ENCODE results near the gene KIF2C.
"Not testable (repeated sequence)": the region's sequence is repeated elsewhere in the genome, so short reads cannot be mapped to it uniquely, and the experiment has no call there.

The KIF2C gene

DNA sequence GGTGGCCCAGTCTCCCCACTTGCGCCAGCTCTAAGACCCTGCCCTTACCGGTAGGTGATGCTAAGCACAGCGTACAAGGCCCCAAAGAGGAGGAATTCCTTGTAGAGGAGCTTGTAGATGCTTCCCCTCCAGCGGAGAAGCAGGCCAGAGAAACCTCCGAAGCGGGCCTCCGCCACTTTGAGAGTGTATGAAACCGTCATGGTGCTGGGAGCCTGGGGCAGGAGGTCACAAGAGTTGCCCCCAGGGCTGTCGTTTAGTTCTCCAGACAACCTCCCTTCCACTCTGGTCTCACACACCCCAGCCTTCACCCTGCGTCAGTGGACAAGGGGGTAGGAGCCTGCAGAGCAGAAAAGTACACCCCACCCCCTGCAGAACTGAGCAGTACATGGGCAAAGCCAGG lies 47.9 kb downstream of the KIF2C start:
- Histone ChIP-seq H3K36me3 (ENCODE audit: control insufficient read depth, insufficient read depth, low read length) (no peaks in the 10 kb centered on the region), H3K4me3 (ENCODE audit: low read depth, low read length) (no peak overlapping the region), H3K27me3 (ENCODE audit: control insufficient read depth, insufficient read depth, low read length) (no peaks in the 10 kb centered on the region), H3K27ac (no peak overlapping the region), H3K4me2 (ENCODE audit: low read length) (no peak overlapping the region), H3K9me3 (ENCODE audit: control insufficient read depth, low read length) (no peaks in the 10 kb centered on the region), H3K9ac (no peak overlapping the region), H2AFZ (no peak overlapping the region), H3K79me2 (no peaks in the 10 kb centered on the region), H3K4me1 (peaks cover 5% of the 10 kb centered on the region)
- TF ChIP-seq CTCF (IDR thresholded peaks at IDR 0.05) = no peak

DNA sequence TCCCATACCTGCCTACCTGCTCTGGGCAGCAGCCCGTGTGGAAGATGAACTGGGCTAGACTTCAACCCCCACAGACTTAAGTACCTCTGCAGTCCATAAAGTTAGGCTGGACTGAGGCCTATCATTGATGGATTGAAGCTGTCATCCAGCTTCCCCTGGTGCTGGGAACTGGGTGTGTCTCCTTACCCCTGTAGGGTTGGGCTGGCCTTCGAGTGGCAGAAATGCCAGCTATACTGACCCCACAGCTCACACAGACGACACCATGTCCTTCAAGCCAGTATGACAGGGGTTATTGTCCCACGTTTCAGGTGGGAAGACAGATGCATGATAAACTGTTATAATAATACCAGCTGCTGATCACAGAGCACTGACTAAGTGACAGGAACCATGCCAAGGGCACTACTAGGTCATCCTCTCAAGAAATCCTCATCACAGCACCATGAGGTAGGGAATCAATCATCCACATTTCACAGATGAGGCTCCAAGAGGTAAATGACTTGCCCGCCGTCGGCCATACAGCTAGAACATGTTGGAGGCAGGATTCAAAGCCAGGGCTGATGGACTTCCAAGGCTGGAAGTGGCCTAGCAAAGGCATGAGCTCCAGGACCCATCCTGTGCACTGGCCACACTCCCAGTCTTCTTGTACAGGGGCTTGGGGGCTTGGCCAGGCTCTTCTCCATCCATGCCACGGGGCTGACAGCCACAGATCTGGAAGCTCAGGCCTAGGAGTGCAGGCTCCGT lies 48.7 kb downstream of the KIF2C start, which contains the start of gene BEST4:
TSS of gene BEST4 (minus strand) at position 51 of the 741 bp plus-strand sequence. CDS start 465 bp downstream, outside the sequence.
- H3K4me2 ChIP-seq (ENCODE audit: low read length) = no peak within 1 kb of the TSS
- no peak within 1 kb of the TSS for H3K4me3 ChIP-seq (ENCODE audit: low read depth, low read length)
- H3K27me3 ChIP-seq (ENCODE audit: control insufficient read depth, insufficient read depth, low read length) = no peaks in the 10 kb centered on the region
- H3K9me3 ChIP-seq (ENCODE audit: control insufficient read depth, low read length) = no peaks in the 10 kb centered on the region
- TF ChIP-seq CTCF (IDR thresholded peaks at IDR 0.05) = no peak
- no peaks in the 10 kb centered on the region for H3K36me3 ChIP-seq (ENCODE audit: control insufficient read depth, insufficient read depth, low read length)
- no peak within 1 kb of the TSS for H3K9ac ChIP-seq
- H2AFZ ChIP-seq = no peak within 1 kb of the TSS
- H3K27ac ChIP-seq = no peak within 1 kb of the TSS
- peaks cover 5% of the 10 kb centered on the region for H3K4me1 ChIP-seq
- no peaks in the 10 kb centered on the region for H3K79me2 ChIP-seq

DNA sequence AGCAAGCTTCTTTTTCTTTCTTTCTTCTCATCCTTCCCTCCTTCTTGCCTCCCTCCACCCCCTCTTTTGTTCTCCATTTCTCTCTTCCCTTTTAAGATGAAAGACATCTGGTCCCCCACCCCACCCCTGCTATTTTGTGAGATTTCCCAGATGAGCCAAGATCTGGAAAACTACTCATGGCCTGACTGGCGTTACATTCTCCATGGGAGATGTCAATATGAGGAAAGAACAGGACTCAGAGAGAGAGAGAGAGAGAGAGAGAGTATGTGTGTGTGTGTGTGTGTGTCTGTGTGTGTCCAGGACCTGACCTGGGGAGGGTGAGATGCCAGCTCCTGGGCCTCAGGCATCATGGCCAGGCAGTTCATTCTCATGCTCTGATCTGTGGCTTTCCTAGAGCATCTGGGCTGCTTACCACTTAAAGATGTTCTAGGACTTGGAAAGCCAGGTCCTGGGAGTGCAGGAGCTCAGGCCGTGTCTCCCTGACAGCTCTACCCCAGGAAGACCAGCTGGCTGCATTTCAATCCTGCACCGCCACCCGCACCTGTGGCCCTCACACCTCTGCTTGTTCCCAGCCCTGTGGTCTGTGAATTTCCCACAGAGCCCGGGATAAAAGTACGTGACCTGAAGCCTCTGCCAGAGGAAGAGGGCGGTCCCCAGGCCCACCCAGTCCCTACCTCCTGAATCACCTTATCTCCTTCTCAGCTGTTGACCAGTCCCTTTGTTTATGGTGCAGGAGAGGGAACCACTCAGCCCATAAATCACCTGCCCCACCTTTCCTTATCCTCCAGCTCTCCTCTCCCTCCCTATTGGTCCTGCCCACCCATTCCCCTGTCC lies 51.5 kb downstream of the KIF2C start:
- Histone ChIP-seq H3K4me1 (no peaks in the 10 kb centered on the region), H3K79me2 (no peaks in the 10 kb centered on the region), H3K9ac (no peak overlapping the region), H3K4me2 (ENCODE audit: low read length) (no peak overlapping the region), H2AFZ (no peak overlapping the region), H3K27me3 (ENCODE audit: control insufficient read depth, insufficient read depth, low read length) (no peaks in the 10 kb centered on the region), H3K4me3 (ENCODE audit: low read depth, low read length) (no peak overlapping the region), H3K27ac (no peak overlapping the region), H3K36me3 (ENCODE audit: control insufficient read depth, insufficient read depth, low read length) (no peaks in the 10 kb centered on the region), H3K9me3 (ENCODE audit: control insufficient read depth, low read length) (no peaks in the 10 kb centered on the region)
- no peak for TF ChIP-seq CTCF (IDR thresholded peaks at IDR 0.05)

- Histone ChIP-seq H3K9me3 (ENCODE audit: control insufficient read depth, low read length) (no peaks in the 10 kb centered on the region), H3K79me2 (no peaks in the 10 kb centered on the region), H3K27ac (no peak overlapping the region), H3K4me1 (no peaks in the 10 kb centered on the region), H3K4me3 (ENCODE audit: low read depth, low read length) (no peak overlapping the region), H3K36me3 (ENCODE audit: control insufficient read depth, insufficient read depth, low read length) (no peaks in the 10 kb centered on the region), H3K27me3 (ENCODE audit: control insufficient read depth, insufficient read depth, low read length) (no peaks in the 10 kb centered on the region), H3K9ac (no peak overlapping the region), H3K4me2 (ENCODE audit: low read length) (no peak overlapping the region), H2AFZ (no peak overlapping the region)
- TF ChIP-seq CTCF (IDR thresholded peaks at IDR 0.05) = no peak
Observed at GRCh38 chr1:44792736-44793502, 53.3 kb downstream of the KIF2C start.

DNA sequence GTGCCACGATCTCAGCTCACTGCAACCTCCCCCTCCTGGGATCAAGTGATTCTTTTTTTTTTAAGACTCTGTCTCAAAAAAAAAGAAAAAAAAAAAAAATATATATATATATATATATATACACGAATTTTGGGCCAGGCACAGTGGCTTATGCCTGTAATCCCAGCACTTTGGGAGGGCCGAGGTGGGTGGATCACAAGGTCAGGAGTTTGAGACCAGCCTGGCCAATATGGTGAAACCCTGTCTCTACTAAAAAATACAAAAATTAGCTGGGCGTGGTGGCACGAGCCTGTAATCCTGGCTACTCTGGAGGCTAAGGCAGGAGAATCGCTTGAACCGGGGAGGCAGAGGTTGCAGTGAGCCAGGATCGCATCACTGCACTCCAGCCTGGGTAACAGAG lies 58.2 kb downstream of the KIF2C start:
- H3K27me3 ChIP-seq (ENCODE audit: control insufficient read depth, insufficient read depth, low read length); H3K36me3 ChIP-seq (ENCODE audit: control insufficient read depth, insufficient read depth, low read length); H3K9ac ChIP-seq; H3K4me2 ChIP-seq (ENCODE audit: low read length); H3K79me2 ChIP-seq; H3K27ac ChIP-seq; H3K4me3 ChIP-seq (ENCODE audit: low read depth, low read length); H3K9me3 ChIP-seq (ENCODE audit: control insufficient read depth, low read length); H2AFZ ChIP-seq; H3K4me1 ChIP-seq: not testable (repeated sequence)

Measured in parathyroid adenoma (tissue), 2 donors.